Subcutaneous adipose tissue (tissue), 4 donors: ENCODE results near the gene SLFN12L. TPM values are rescaled to one million over a fixed set of nuclear protein-coding genes. Genes with fewer than 3 reads are reported as not detected.

Experiments used
- total RNA-seq, 4 donors: library from RNA; depleted of rRNA; stranded (reverse); fragments of >200 nt; gene quantifications; one replicate each; pipeline ENCODE4 v1.1.0, GENCODE V29; 2016
- TF ChIP-seq, protein P1 (sequence below): fragments of 450-650 bp; IDR thresholded peaks from one replicate; pipeline ENCODE4 v1.5.1; 2016; ENCODE audit warnings: low read depth, mild to moderate bottlenecking, control low read depth, antibody characterized with exemption, moderate library complexity

SLFN12L gene
- total RNA-seq, 4 donors from 2014 or later: 2.9 to 20.5 (median 4.1) TPM

DNA sequence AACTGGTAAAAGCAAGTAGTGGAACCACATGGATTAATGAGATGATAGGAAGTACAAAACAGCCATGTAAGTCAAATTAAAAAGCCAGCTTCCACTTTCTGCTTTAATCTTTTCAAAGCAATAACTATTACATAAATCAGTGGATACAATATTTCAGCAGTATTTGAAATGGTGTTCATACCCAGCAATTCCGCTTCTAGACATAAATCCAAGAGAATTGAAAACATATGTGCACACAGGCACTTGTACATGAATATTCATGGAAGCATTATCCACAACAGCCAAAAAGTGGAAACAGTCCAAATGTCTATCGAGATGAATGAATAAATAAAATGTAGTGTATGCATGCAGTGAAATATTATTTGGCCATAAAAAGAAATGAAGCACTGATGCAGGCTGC lies 27.4 kb downstream of the SLFN12L start:
- TF ChIP-seq, protein P1, sequence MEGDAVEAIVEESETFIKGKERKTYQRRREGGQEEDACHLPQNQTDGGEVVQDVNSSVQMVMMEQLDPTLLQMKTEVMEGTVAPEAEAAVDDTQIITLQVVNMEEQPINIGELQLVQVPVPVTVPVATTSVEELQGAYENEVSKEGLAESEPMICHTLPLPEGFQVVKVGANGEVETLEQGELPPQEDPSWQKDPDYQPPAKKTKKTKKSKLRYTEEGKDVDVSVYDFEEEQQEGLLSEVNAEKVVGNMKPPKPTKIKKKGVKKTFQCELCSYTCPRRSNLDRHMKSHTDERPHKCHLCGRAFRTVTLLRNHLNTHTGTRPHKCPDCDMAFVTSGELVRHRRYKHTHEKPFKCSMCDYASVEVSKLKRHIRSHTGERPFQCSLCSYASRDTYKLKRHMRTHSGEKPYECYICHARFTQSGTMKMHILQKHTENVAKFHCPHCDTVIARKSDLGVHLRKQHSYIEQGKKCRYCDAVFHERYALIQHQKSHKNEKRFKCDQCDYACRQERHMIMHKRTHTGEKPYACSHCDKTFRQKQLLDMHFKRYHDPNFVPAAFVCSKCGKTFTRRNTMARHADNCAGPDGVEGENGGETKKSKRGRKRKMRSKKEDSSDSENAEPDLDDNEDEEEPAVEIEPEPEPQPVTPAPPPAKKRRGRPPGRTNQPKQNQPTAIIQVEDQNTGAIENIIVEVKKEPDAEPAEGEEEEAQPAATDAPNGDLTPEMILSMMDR: no peak

DNA sequence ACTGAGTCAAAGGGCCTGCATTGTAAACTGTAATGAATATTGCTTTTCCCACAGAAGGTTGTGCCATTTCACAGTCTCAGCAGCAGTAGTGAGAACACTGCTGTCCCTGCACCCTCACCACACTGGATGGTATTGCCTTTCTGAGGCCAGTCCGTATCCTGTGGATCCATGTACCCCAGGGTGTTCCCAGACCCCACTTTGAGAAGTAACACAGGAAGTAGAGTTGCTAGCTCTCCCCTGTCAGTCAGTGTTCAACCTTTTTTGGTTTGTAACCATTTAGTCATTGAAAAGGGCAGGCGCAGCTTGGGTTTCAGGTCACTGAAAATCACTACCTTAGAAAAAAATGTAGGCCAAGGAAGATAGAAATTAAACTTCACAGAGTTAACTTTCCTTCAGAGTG lies 37.9 kb downstream of the SLFN12L start:
- TF ChIP-seq, protein P1: no peak

DNA sequence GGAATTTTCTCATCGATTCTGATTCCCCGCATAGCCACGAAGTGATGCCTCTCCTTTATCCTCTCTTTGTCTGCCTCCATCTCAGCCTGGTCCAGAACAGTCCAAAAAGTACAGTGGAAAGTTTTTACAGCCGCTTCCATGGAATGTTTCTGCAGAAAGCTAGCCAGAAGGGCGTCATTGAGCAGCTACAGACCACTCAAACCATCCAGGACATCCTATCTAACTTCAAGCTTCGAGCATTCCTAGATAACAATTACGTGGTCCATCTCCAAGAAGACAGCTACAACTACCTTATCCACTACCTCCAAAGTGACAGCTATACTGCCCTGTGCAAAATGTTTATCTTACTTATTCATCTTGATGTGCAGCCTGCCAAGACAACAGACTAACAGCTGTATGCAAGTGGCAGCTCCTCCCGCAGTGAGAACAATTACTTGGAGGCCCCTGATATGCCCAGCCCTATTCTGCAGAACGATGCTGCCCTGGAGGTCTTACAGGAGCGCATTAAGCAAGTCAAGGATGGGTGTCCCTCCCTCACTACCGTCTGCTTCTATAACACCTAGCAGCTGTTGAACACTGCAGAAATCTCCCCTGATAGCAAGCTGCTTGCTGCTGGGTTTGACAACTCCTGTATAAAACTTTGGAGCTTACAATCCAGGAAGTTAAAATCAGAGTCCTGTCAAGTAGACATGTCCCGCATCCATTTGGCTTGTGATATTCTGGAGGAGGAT lies 38.9 kb downstream of the SLFN12L start:
- TF ChIP-seq, protein P1: no peak

DNA sequence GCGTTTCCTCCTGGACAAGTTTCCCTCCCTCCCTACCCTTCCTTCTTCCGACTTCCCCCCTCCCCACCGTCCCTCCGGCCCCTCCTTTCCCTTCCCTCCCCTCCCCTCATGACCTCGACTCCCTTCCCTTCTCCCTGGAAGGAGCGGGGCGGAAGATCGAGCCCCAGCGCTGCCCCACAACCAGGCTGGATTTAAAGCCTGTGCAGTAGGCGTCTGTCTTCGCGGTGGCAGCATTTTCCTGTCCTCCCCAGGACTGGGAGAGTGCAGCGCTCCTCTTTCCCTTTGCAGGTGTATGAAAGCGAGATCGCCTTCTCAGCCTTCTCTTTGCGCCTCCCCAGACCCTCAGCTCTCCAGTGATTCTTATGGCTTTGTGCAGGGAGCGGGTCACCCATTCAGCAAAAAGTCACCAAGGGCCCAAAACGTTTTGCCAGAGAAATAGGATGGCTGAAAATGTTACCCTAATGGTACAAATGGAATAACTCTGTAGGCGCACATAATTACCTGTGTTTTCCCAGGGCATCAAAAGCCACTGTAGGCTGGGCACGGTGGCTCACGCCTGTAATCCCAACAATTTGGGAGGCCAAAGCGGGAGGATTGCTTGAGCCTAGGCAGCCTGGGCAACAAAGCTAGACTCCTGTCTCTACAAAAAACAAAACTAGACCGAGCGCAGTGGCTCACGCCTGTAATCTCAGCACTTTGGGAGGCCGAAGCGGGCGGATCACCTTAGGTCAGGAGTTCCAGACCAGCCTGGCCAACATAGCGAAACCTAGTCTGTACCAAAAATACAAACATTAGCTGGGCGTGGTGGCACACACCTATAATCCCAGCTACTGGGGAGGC lies 40.8 kb downstream of the SLFN12L start:
- TF ChIP-seq, protein P1: no peak

DNA sequence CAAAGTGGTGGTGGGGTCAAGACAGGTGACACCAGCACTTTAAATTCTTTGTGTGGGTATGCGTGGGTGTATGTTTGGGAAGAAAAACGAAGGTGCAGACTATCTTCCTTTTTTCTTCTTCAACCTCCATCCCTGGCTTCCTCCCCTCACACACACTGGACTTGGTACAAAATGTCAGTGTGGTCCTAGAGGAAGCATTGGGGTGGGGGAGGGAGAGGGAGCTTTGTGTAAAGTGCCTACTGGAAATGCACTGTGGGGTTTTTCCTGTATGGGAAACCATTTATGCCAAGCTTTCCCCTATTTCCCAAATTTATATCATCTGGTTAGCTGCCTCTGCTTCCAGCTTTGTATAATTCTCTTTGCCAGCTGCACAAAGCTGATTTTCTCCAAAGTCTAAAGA lies 44.4 kb downstream of the SLFN12L start:
- TF ChIP-seq, protein P1: no peak

DNA sequence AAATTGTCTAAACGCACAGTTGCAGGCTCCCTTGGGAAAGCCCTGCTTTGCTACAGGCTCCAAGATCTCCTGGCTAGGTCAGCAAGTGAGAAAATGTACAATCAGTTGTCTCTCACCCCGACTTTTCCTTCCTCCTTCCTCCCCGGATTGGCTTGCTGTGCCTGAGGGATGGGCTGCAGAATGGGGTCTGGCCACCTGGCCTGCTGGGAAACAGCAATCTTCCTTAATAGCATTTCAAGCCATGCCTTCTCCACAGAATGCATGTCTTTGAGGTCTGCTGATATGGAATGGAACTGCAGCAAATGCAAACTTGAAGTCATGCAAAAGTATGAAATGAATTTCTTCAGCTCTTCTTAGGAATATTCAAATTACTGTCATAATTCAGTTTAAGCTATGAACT lies 46.1 kb downstream of the SLFN12L start:
- TF ChIP-seq, protein P1: no peak

DNA sequence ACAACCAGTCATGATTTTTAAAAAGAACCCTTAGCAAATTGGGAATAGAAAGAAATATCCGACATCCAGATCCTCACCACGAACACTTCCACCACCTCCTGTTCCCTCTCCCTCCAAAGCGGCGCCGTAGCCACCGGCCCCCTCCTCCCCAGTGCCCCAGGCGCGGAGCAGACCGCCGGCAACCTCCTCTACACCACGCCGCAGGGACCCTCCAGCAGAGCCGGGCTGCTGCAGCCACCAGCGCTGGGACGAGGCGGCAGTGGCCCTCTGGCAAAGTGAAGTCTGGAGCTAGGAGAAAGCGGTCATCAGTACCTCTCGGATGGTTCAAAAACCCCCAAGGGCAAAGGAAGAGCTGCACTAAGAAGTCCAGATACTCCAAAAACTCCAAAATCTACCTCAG lies 47.5 kb downstream of the SLFN12L start:
- TF ChIP-seq, protein P1: no peak
